NB4 (cell line): ENCODE data around the gene HOXB2.

Source experiments
- DNase-seq: peaks from one replicate; pipeline ENCODE4 v3.0.0; 2010; ENCODE audit warnings: low read depth
- H3K4me3 ChIP-seq: one replicate; pipeline ENCODE4 v1.5.1; 2011; ENCODE audit warnings: mild to moderate bottlenecking, low read depth, low read length, moderate library complexity
- MYC ChIP-seq: IDR thresholded peaks from 2 replicates; pipeline ENCODE4 v1.6.1; 2011; ENCODE audit warnings: low read depth, low read length
- POLR2A ChIP-seq: IDR thresholded peaks from 2 replicates; pipeline ENCODE4 v1.6.1; 2011; ENCODE audit warnings: mild to moderate bottlenecking; ENCODE audit not compliant: insufficient read length; ENCODE audit errors: extremely low read depth
- TF ChIP-seq, protein P1 (sequence below): IDR thresholded peaks from 2 replicates; pipeline ENCODE4 v1.6.1; 2011; ENCODE audit warnings: low read depth, low read length
- TF ChIP-seq, protein P2 (sequence below): IDR thresholded peaks from one replicate; pipeline ENCODE4 v1.5.1; 2012; ENCODE audit warnings: low read depth, low read length

Gene HOXB2

DNA sequence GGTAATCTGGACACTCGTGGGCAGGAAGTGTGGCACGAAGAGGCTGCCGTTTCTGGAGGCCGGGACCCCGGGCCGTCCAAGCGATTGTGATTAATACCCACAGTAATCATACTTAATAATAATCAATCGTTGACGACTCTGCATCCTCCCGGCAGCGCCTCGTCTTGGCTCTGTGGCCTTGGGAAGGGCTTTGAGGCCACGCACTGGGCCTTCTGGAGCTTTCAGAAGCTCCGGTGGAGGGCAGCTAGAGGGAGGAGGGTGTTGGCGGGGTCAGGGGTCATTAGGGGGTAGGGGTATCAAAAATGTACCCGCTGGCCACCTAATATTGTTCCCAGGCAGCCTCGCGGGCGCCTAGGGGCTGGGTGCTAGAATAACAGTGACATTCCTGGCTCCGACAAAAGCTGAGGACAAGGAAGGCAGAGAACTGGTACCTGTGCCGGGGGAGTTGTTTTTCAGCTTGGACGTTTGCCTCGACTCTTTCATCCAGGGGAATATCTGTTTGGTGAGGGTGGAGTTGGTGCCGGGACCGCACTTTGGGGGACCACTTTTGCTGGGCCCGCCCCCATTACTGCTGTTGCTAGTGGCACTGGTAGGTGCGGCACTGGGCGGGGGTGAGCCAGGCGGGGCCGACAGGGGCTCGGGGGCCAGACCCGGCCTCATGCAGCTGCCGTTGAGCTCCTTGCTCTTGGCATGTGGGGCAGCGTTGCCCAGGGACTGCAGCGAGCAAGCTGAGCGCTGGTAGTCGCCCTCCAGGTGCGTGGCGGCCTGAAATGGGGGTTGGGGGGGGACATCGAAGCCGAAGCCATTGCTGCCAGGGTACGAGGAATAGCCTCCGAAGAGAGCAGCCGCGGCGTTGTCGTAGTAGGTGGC is 6.9 kb upstream of the HOXB2 start:
- TF ChIP-seq, protein P1, sequence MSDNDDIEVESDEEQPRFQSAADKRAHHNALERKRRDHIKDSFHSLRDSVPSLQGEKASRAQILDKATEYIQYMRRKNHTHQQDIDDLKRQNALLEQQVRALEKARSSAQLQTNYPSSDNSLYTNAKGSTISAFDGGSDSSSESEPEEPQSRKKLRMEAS: no peak
- TF ChIP-seq MYC (no peak), POLR2A (no peak)
- TF ChIP-seq, protein P2, sequence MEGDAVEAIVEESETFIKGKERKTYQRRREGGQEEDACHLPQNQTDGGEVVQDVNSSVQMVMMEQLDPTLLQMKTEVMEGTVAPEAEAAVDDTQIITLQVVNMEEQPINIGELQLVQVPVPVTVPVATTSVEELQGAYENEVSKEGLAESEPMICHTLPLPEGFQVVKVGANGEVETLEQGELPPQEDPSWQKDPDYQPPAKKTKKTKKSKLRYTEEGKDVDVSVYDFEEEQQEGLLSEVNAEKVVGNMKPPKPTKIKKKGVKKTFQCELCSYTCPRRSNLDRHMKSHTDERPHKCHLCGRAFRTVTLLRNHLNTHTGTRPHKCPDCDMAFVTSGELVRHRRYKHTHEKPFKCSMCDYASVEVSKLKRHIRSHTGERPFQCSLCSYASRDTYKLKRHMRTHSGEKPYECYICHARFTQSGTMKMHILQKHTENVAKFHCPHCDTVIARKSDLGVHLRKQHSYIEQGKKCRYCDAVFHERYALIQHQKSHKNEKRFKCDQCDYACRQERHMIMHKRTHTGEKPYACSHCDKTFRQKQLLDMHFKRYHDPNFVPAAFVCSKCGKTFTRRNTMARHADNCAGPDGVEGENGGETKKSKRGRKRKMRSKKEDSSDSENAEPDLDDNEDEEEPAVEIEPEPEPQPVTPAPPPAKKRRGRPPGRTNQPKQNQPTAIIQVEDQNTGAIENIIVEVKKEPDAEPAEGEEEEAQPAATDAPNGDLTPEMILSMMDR: no peak
- DNase-seq: no peak
- no peak overlapping the region for H3K4me3 ChIP-seq

DNA sequence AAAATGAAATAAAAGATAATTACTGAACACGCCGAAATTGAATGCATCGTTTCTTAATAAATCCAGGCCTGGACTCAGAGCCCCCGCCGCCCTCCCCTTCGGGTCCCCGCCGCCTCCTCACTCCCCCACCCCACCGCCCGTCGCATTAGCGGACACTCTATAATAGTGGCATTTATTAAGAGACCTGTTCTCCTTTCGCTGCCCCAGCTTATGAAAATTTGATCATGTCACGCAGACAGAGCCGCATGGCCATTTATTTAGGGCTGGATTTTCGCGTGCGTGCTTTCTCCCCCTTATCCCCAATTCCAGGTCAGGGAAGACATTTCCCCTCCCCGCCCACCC is 6.3 kb upstream of the HOXB2 start:
- DNase-seq: no peak
- TF ChIP-seq, protein P2: no peak
- TF ChIP-seq POLR2A (no peak), MYC (no peak)
- TF ChIP-seq, protein P1: no peak
- H3K4me3 ChIP-seq: no peak overlapping the region

DNA sequence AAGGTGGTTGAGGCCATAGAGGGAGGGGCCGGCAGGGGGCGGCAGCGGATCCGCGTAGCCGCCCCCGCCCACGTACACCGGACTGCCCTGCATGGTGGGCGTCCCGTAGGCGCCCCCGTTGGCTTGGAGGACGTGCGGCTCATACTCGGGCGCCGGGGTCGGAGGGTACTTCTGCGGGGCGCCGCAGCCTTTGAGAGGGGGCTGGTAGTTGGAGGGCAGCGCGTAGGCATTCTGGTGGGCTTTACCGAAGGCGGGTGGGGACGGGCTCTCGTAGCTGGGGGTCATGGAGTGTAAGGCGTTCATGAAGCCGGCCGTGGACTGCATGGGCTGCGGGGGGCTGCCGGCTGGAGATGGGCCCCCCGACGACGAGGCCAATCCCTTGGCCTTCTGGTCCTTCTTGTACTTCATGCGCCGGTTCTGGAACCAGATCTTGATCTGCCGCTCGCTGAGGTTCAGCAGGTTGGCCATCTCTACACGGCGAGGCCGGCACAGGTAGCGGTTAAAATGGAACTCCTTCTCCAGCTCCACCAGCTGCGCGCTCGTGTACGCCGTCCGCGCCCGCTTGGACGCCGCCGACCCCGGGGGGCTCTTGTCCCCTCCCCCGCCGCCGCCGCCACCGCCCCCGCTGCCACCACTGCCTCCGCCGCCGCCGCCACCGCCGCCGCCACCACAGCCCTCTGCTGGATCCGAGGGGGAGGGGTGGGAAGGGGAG is 5.7 kb upstream of the HOXB2 start:
- DNase-seq: no peak
- no peak for TF ChIP-seq POLR2A
- TF ChIP-seq, protein P1: no peak
- TF ChIP-seq MYC: no peak
- TF ChIP-seq, protein P2: no peak
- no peak overlapping the region for H3K4me3 ChIP-seq

DNA sequence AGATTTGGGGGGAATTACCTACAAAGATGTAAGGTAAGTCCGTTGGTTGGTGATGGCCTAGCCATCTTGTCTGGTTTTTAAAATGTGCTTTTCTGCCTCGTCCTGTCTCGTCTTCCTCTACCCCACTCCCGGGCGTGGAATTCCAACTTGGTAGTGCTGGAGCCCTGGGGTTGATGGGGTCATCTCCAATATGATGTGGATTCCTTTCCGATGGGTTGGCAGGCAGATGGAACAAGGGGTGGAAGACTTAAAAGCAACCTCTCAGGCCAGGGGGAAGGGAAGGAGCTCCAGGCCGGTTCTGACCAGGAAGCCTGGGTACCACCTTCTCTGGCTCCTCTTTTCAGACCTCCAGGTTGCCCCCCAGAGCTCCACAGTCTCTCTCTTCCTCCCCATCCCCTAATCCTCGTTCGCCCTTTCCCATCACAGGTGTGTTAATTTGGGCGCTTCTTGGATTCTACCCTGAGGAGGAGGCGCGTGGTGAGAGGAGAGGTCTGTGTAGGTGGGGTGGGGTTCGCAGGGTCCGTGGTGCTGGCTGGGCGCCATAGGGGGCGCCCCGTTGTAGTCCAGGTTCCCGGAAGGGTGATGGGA is 5.1 kb upstream of the HOXB2 start:
- DNase-seq: no peak
- no peak overlapping the region for H3K4me3 ChIP-seq
- no peak for TF ChIP-seq POLR2A
- TF ChIP-seq, protein P2: no peak
- TF ChIP-seq MYC: no peak
- TF ChIP-seq, protein P1: no peak

DNA sequence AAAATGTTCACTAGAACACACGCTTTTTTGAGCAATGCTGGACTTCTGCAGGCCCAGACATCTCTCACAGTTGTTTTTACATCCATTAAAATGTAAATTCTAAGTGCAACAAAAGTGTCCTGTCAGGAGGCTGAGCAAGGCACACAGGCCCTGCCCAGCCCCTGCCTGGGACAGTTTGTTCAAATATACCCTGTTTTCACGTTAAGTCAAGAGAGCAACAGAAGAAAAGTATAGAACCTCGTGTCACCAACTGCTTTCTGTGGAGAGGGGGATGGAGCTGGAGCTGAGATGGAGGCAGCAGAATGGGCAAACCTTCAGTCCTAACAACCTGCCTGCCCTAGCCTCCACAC is 4.3 kb upstream of the HOXB2 start:
- TF ChIP-seq, protein P2: no peak
- TF ChIP-seq MYC: no peak
- TF ChIP-seq, protein P1: no peak
- no peak for TF ChIP-seq POLR2A
- DNase-seq: no peak
- no peak overlapping the region for H3K4me3 ChIP-seq
